Large intestine (tissue), 3 donors: ENCODE measurements around the gene KIRREL3. TPM values are rescaled to one million over a fixed set of nuclear protein-coding genes. Genes with fewer than 3 reads are reported as not detected.

Experiments used
- DNase-seq, 2 donors: peaks; one replicate each; pipeline versions ENCODE4 v3.0.0 to v3.0.0-alpha.2; 2013
- H3K27ac ChIP-seq: one replicate; pipeline ENCODE4 v1.5.1; 2013; ENCODE audit warnings: low read length
- H3K27me3 ChIP-seq: 2 replicates; pipeline ENCODE4 v1.6.1; 2013; ENCODE audit warnings: low read length; ENCODE audit not compliant: control insufficient read depth, insufficient read depth
- H3K36me3 ChIP-seq: 2 replicates; pipeline ENCODE4 v1.6.1; 2013; ENCODE audit warnings: low read length; ENCODE audit not compliant: control insufficient read depth, insufficient read depth
- H3K4me1 ChIP-seq: one replicate; pipeline ENCODE4 v1.6.1; 2013; ENCODE audit warnings: low read length; ENCODE audit not compliant: control insufficient read depth, insufficient read depth
- H3K4me3 ChIP-seq: one replicate; pipeline ENCODE4 v1.5.1; 2013; ENCODE audit warnings: low read length
- H3K9me3 ChIP-seq: one replicate; pipeline ENCODE4 v1.6.1; 2013; ENCODE audit warnings: mild to moderate bottlenecking, low read depth, low read length, moderate library complexity; ENCODE audit not compliant: control insufficient read depth
- WGBS: methylation state at CpG from one replicate; pipeline ENCODE4 v1.1.5; 2013; ENCODE audit warnings: low lambda C conversion rate; ENCODE audit not compliant: insufficient coverage; 5-methylcytosine and 5-hydroxymethylcytosine counted together
- polyA plus RNA-seq: library from polyadenylated mRNA; unstranded; fragments of 120-200 nt; gene quantifications from one replicate; pipeline ENCODE4 v1.2.1, GENCODE V29; 2013

The KIRREL3 gene
- polyA plus RNA-seq, 1 donor = 0.96 TPM

DNA sequence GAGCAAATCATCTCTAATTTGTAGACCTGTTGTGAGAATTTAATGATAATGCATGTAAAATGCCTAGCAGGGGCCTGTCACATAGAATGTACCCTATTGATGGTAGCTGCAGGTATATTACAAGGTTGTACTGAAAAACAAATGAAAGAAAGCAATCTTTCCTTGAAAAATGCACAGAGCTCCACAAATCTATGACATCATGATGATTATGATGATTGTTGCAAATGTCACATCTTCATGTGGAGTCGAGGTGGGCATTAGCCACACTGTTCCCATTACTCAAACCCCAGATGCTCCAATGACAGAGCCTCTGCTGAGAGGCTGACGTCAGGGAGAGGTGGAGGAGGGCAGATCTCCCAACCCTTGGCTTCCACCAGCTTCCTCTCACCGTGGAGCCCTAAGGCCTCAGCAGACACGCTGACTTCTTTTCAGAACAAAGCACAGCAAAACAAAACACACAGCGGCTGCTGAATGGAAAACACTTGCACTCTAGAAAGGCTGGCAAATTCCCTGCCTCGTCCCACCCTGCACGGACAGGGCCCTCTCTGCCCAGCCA, 298.3 kb downstream of the KIRREL3 start:
- Histone ChIP-seq H3K27ac (no peak overlapping the region), H3K27me3 (peaks cover 4% of the 10 kb centered on the region), H3K36me3 (no peaks in the 10 kb centered on the region), H3K9me3 (no peaks in the 10 kb centered on the region), H3K4me1 (no peaks in the 10 kb centered on the region), H3K4me3 (no peak overlapping the region)
- DNase-seq = no peak
- WGBS = no CpG with 5 or more reads among the region's 7 CpGs

DNA sequence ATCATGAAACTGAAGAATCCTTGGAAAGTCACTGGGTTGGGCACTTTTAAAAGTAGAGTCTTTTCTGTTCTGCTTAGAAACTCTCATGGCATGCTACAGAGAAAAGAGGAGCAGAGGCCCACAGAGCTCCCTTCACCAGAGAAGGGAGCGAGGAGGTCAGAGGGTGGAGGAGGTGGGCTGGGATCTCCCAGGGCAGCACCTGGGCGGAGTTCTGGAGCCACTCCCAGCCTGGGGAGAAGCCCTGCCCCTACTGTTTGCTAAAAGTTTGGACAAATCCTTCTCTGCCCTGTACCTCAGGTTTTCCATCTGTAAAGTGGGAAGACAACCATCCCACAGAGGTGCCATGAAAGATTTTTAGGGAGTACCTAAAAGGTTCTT, 299.1 kb downstream of the KIRREL3 start:
- Histone ChIP-seq H3K4me3 (no peak overlapping the region), H3K4me1 (no peaks in the 10 kb centered on the region), H3K9me3 (no peaks in the 10 kb centered on the region), H3K27ac (no peak overlapping the region), H3K36me3 (no peaks in the 10 kb centered on the region), H3K27me3 (peaks cover 4% of the 10 kb centered on the region)
- no CpG with 5 or more reads among the region's 2 CpGs for WGBS
- DNase-seq = no peak

DNA sequence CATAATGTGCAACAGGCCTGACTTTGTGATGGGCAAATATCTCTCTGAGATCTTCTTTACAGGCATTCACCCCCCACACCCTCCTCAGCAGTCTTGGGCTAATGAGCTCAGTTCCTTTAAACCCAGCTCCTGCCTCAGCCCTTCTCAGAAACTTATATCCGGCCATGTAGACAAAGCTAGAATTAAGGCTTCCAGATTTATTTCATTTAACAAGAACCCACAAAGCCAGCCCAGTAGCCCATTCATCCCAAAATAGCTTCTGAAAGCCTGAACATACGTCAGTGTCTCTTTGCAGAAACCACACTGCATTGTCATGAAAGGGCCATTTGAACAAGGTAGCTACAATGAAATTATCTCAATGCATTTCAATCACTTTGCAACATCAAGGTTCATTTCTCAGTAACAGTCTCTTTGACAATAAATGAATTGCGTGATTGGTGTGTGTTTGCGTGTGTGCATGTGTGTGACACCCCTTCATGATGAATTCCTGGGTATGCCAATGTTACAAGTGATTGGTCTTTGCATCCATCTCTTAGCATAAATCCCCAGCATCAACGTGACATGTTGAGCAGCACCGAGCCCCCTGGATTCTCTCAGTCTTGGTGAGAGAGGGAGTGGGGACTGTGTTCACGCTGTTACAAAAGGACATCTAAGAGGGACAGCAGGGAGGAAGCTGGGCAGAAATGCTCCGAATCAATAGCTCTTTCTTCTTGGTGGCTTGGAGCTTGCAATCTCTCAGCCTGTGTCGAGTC, 299.6 kb downstream of the KIRREL3 start:
- Histone ChIP-seq H3K4me3 (no peak overlapping the region), H3K4me1 (no peaks in the 10 kb centered on the region), H3K9me3 (no peaks in the 10 kb centered on the region), H3K27ac (no peak overlapping the region), H3K36me3 (no peaks in the 10 kb centered on the region), H3K27me3 (peaks cover 4% of the 10 kb centered on the region)
- no peak for DNase-seq
- WGBS = 100% methylated on average over 1 of the region's 9 CpGs

DNA sequence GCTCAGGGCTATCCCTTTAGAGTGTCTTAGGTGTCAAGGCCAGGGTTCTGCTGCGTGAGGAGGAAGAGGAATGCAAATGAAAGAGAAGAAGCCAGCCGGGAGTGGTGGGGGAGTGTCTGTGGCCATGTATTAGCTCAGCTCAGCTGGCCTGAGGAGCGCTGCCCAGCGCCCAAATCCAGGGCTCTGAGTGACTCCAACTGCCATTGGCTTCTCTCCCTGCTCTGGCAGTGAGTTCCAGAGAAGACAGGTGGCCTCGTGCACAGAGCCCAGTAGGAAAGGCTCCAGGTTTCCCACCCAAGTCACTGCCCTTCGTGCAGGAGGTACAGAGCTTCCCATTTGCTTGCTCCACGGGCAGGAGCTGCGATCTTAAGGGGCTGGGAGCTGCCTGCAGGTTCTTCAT, 302.0 kb downstream of the KIRREL3 start:
- WGBS = no CpG with 5 or more reads among the region's 8 CpGs
- no peak for DNase-seq
- no peak overlapping the region for H3K4me3 ChIP-seq
- no peaks in the 10 kb centered on the region for H3K36me3 ChIP-seq
- H3K9me3 ChIP-seq = no peaks in the 10 kb centered on the region
- H3K4me1 ChIP-seq = no peaks in the 10 kb centered on the region
- H3K27ac ChIP-seq = no peak overlapping the region
- H3K27me3 ChIP-seq = peaks cover 4% of the 10 kb centered on the region

DNA sequence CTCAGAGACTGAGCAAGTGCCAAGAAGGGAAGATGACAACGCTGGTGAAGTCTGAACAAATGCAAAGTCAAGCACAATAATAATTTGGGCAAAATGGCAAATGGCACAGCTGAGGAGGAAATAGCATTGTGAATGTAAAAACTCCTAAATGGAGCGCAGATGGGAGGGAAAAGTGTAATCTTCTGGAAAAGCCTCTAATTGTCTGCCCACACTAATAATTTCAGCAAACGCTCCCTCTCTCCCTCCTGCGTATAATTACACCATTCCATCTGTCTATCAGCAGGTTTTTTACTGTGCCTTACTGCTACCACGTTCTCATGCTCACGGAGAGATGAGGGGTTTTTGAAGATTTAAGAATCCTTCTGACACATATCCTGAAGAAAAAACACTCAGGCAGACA, 302.6 kb downstream of the KIRREL3 start:
- Histone ChIP-seq H3K27me3 (peaks cover 4% of the 10 kb centered on the region), H3K4me3 (no peak overlapping the region), H3K27ac (no peak overlapping the region), H3K4me1 (no peaks in the 10 kb centered on the region), H3K36me3 (no peaks in the 10 kb centered on the region), H3K9me3 (no peaks in the 10 kb centered on the region)
- DNase-seq = no peak
- 65% methylated on average over 3 of the region's 6 CpGs for WGBS

DNA sequence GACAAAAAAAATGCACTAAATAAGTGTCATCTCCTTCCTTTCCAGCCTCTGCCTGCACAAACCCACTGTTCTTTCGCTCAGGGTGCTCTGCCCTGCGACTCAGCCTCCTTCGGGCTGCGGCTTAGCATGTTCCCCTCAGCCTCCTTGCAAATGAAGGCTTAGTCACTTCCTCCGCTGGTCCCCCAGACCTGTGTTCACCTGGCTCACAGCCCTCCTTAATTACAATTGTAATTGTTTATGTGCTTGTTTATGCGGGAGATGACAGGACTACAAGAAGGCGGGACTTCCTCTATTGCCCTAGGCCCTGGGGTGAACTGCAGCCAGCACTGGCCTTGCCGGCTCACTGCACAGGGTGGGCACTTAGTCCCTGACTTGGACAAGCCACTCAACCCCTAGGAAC, 303.6 kb downstream of the KIRREL3 start:
- no peak for DNase-seq
- Histone ChIP-seq H3K4me1 (no peaks in the 10 kb centered on the region), H3K4me3 (no peak overlapping the region), H3K36me3 (no peaks in the 10 kb centered on the region), H3K9me3 (no peaks in the 10 kb centered on the region), H3K27ac (no peak overlapping the region), H3K27me3 (peaks cover 4% of the 10 kb centered on the region)
- WGBS = no CpG with 5 or more reads among the region's 8 CpGs

DNA sequence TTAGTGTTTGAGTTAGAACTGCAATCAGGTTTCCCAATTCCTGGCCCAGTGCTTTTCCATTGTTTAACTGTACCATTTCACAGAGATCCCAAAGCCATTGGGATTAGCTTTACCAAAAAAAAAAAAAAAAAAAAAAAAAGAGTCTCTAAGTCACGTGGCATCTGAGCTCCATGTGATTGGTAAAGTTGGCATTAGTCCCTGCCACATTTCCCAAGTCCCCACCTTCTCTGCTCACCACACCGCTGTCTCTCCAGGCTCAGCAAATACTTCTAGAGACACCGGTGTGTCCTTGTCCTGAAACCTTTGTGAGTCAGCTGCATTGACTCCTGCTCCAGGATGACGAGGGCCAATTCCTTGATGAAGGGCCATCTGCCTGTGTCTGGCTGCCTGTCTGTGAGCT, 305.3 kb downstream of the KIRREL3 start:
- no peaks in the 10 kb centered on the region for H3K36me3 ChIP-seq
- H3K9me3 ChIP-seq = no peaks in the 10 kb centered on the region
- H3K27me3 ChIP-seq = peaks cover 4% of the 10 kb centered on the region
- H3K4me3 ChIP-seq = no peak overlapping the region
- WGBS = no CpG with 5 or more reads among the region's 4 CpGs
- H3K4me1 ChIP-seq = no peaks in the 10 kb centered on the region
- DNase-seq = no peak
- H3K27ac ChIP-seq = no peak overlapping the region

DNA sequence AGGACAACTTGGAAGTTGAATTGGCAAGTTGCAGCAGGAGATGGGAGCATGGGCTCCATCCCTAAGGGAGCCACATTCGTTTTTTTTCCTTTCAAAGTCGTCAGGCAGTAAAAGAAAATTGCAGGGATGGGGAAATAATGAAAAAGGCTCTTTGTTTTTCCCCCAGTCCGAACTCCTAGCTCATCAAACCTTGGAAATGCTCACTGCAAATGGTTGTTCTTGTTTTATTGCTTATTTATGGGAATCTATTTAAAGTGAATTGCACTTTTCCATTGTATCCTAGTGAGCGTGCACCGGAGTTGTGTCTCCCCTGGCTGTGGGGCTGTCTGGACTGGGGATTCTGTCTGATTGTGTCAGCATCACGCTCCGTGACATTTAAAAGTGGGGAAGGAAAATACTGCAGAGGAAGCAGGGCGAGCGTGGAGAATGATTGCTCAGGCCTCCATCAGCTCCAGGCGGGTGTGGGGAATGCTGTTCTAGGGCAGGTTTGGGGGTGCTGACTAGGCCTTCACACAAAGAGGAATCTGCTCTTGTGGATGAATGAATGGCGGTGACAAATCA, 306.4 kb downstream of the KIRREL3 start:
- Histone ChIP-seq H3K4me3 (no peak overlapping the region), H3K9me3 (no peaks in the 10 kb centered on the region), H3K27me3 (peaks cover 4% of the 10 kb centered on the region), H3K4me1 (no peaks in the 10 kb centered on the region), H3K36me3 (no peaks in the 10 kb centered on the region), H3K27ac (no peak overlapping the region)
- no peak for DNase-seq
- WGBS = 40% methylated on average over 1 of the region's 11 CpGs

DNA sequence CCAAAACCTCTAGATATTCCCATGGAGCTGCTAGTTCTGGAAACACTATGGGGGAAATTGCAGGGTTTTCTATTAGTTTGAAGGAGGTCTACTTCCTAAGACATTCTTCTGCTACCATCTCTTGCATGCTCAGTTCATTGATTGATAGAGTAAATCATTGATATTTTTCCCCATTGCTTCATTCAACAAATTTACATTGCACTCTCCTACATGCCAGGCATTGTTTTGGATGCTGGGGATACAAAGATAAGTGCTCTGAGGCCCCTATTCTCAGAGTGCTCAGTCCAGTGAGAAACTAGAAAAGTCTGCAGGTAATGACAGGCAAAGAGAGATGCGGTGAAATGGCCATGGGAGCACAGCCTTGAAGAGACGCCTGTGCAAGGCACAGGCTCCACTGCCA, 313.1 kb downstream of the KIRREL3 start:
- WGBS = no CpG with 5 or more reads among the region's 2 CpGs
- DNase-seq = no peak
- Histone ChIP-seq H3K36me3 (no peaks in the 10 kb centered on the region), H3K4me3 (no peak overlapping the region), H3K9me3 (no peaks in the 10 kb centered on the region), H3K4me1 (no peaks in the 10 kb centered on the region), H3K27ac (no peak overlapping the region), H3K27me3 (no peaks in the 10 kb centered on the region)

DNA sequence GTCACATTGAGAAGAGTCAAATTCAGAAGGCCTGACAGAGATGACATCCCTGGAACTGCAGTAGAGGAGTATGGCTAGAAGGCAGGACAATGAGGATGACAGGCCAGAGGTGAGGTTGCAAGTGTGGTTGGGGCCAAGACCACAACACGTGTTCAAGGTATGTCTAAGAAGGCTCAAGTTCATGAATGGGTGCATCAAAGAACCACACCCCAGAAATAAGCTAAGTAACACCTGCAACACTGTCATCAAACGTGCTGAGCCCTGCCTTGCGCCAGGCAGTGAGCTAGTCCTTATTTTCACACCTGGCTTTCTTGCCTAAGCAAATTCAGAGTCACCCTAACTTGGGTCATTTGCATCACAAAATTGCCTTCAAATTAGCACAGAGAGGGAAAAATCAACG, 313.6 kb downstream of the KIRREL3 start:
- no peak for DNase-seq
- WGBS = no CpG with 5 or more reads among the region's 4 CpGs
- no peaks in the 10 kb centered on the region for H3K27me3 ChIP-seq

More for the DNA sequence above, 313.6 kb downstream of the KIRREL3 start:
- Histone ChIP-seq H3K27ac (no peak overlapping the region), H3K36me3 (no peaks in the 10 kb centered on the region), H3K4me1 (no peaks in the 10 kb centered on the region), H3K9me3 (no peaks in the 10 kb centered on the region), H3K4me3 (no peak overlapping the region)
